ENCODE results near the gene C16orf74. TPM values are rescaled to one million over a fixed set of nuclear protein-coding genes. Genes with fewer than 3 reads are reported as not detected.

C16orf74 gene
- total and polyA plus RNA-seq, 2 of the 8 experiments (the other 6 are each of a cell fraction or from before 2014, with no cell fraction given) = 7.3 to 9.3 TPM

DNA sequence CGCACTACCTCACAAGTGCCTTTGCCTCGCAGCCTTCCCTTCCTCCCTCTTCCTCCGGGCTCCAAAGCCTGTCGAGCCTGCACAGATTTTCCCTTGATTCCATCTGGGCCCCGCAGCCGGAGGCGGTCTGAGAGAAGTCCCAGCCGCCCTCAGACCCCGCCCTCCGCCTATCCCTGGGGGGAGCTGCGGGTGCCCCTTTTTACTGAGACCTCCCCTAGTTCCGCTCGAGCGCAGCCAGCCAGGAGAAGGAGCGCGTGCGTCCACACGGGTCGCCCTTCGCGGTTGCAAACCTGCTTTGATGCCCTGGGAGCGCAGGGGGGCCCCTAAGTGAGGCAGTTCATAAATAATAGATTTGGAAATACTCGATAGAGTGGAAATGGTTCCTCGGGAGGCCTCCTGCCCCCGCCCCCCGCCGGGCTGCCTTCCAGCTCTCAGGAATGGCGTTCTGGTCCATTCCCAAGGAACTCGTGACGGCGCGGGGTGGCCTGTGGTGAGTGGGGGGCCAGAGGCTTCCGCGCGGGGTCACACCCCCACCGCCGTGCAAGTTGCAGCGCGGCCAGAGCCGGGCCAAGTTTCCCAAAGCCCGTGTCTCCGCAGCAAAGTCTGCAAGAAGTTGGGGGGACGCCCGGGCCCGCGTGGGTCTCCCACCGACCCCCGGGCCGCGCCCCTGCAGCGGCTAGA is 610 bp downstream of the C16orf74 start:
- POLR2A ChIA-PET (ENCODE audit: partially characterized antibody) = interaction anchor here (0.6 to 1.2 kb wide), 4 partner anchors 40 to 631 kb away, joined by 3 read pairs; no protein-coding TSS in a partner anchor
- no peak for FAIRE-seq
- TF ChIP-seq ASH2L (IDR thresholded peaks at IDR 0.05; ENCODE audit: low read length) = no peak
- no peak for TF ChIP-seq TCF12 (IDR thresholded peaks at IDR 0.05; ENCODE audit: low read depth, low read length)
- no peak for TF ChIP-seq JUND (IDR thresholded peaks at IDR 0.05; ENCODE audit: low read length)
- no peak for TF ChIP-seq SAP30 (IDR thresholded peaks at IDR 0.05; ENCODE audit: insufficient read depth, insufficient replicate concordance, low read length)
- TF ChIP-seq CHD1 (IDR thresholded peaks at IDR 0.05; ENCODE audit: low read depth, low read length) = no peak
- TF ChIP-seq EZH2 (IDR thresholded peaks at IDR 0.05; ENCODE audit: low read depth, low read length, severe bottlenecking) = peak; percentile 56
- TF ChIP-seq RFX5 (IDR thresholded peaks at IDR 0.05; ENCODE audit: borderline replicate concordance, low read depth, low read length) = no peak
- peak; percentile 11; the same call in 1 of the 2 replicates for TF ChIP-seq BACH1 (IDR thresholded peaks at IDR 0.05; ENCODE audit: low read length)
- no peak for TF ChIP-seq BCL11A (IDR thresholded peaks at IDR 0.05; ENCODE audit: low read depth in 2 of 2, low read length in 2 of 2)
- TF ChIP-seq, protein P1, sequence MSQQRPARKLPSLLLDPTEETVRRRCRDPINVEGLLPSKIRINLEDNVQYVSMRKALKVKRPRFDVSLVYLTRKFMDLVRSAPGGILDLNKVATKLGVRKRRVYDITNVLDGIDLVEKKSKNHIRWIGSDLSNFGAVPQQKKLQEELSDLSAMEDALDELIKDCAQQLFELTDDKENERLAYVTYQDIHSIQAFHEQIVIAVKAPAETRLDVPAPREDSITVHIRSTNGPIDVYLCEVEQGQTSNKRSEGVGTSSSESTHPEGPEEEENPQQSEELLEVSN (IDR thresholded peaks at IDR 0.05) = peak; percentile 25; the same call in 1 of the 2 replicates
- peak; percentile 32; the same call in 1 of the 2 replicates for TF ChIP-seq SUZ12 (IDR thresholded peaks at IDR 0.05; ENCODE audit: low read length)

More for the DNA sequence above, 610 bp downstream of the C16orf74 start:
- WGBS, 2 experiments (ENCODE audit: extremely low coverage in 1 of 2, insufficient coverage in 1 of 2, insufficient read length in 1 of 2, insufficient replicate concordance in 2 of 2, low coverage in 1 of 2, low lambda C conversion rate in 2 of 2, missing lambda C conversion rate in 1 of 2) = 4% methylated on average over 35 of the region's 51 CpGs; no CpG with 5 or more reads in 1 of the 2 experiments
- Histone ChIP-seq H2BK120ac (replicated peaks; ENCODE audit: low read depth, low read length) (no peak overlapping the region), H3K27ac (ENCODE audit: low read depth, low read length) (no peak overlapping the region), H2BK20ac (ENCODE audit: low read length) (peak overlapping the region; percentile 61; the same call in 1 of the 2 replicates), H3K14ac (ENCODE audit: insufficient read length) (no peak overlapping the region), H3K4me3 (ENCODE audit: extremely low read depth in 1 of 4, insufficient read depth in 2 of 4, low read depth in 3 of 4, low read length in 4 of 4) (peak overlapping the region; percentile 38 to 71 (median 60)), H4K20me1 (replicated peaks in 1 of 2; ENCODE audit: control insufficient read depth in 1 of 2, insufficient read depth in 2 of 2, low read length in 2 of 2) (peaks cover 0 to 3% of the 10 kb centered on the region in 2 experiments), H4K91ac (replicated peaks; ENCODE audit: insufficient read length, low read length) (peak overlapping the region; percentile 31), H3K4me1 (replicated peaks in 1 of 4; ENCODE audit: control insufficient read depth in 3 of 4, insufficient read depth in 4 of 4, low read length in 3 of 4) (peaks cover 0 to 39% (median 31%) of the 10 kb centered on the region in 4 experiments; a peak in 6 of 7 replicates), H2BK5ac (ENCODE audit: low read depth, low read length) (peak overlapping the region; percentile 24; the same call in 1 of the 2 replicates), H4K5ac (ENCODE audit: insufficient read length, low read depth, low read length) (no peak overlapping the region), H3K56ac (replicated peaks; ENCODE audit: insufficient read length, low read depth, low read length) (peak overlapping the region; percentile 54), H3K4ac (replicated peaks; ENCODE audit: insufficient read length, low read depth, low read length) (peak overlapping the region; percentile 14), H3K79me2 (ENCODE audit: control insufficient read depth in 1 of 2, insufficient read depth in 2 of 2, low read length in 2 of 2) (no peaks in the 10 kb centered on the region), H2BK15ac (ENCODE audit: low read length) (no peak overlapping the region; the same call in 1 of the 2 replicates), H3K23ac (ENCODE audit: insufficient read length) (no peak overlapping the region), H2BK12ac (ENCODE audit: low read depth, low read length) (no peak overlapping the region), H3K18ac (ENCODE audit: extremely low read depth, low read length) (peak overlapping the region; percentile 5), H4K8ac (ENCODE audit: extremely low read depth, insufficient read depth, low read length) (peak overlapping the region; percentile 53), H2AFZ (ENCODE audit: low read length) (peak overlapping the region; percentile 43; the same call in 1 of the 2 replicates), H3K79me1 (ENCODE audit: low read depth, low read length) (no peaks in the 10 kb centered on the region), H3K23me2 (ENCODE audit: low read depth, low read length) (peaks cover 4% of the 10 kb centered on the region; the same call in 1 of the 2 replicates), H3K4me2 (ENCODE audit: insufficient read depth in 1 of 2, low read depth in 2 of 2, low read length in 2 of 2) (peak overlapping the region; percentile 80 to 83), H3K9ac (replicated peaks in 1 of 4; ENCODE audit: extremely low read depth in 1 of 4, low read depth in 3 of 4, low read length in 3 of 4) (no peak overlapping the region), H3K36me3 (ENCODE audit: control insufficient read depth in 2 of 4, insufficient read depth in 4 of 4, low read length in 3 of 4) (no peaks in the 10 kb centered on the region), H3K9me3 (ENCODE audit: insufficient read depth in 2 of 2, low read depth in 1 of 2, low read length in 1 of 2) (no peaks in the 10 kb centered on the region), H3K27me3 (replicated peaks in 1 of 4; ENCODE audit: control insufficient read depth in 3 of 4, extremely low read depth in 1 of 4, insufficient read depth in 3 of 4, low read length in 3 of 4) (peaks cover 3 to 34% (median 22%) of the 10 kb centered on the region in 4 experiments), H2AK5ac (ENCODE audit: low read depth, low read length) (no peak overlapping the region)
- DNase-seq (ENCODE audit: low read depth in 1 of 2, low spot score in 2 of 2) = peak in 1 of 2 experiments; percentile 69
- CTCF ChIA-PET (ENCODE audit: partially characterized antibody) = no interaction called here
